Osteocyte (in vitro differentiated cells): ENCODE data around the gene MAPK11. TPM values are rescaled to one million over a fixed set of nuclear protein-coding genes. Genes with fewer than 3 reads are reported as not detected.

Experiments
- DNase-seq: peaks from one replicate; pipeline ENCODE4 v3.0.0; 2021; ENCODE audit warnings: mixed read lengths; ENCODE audit not compliant: unreplicated experiment; ENCODE audit errors: extremely low spot score
- H3K27ac Mint-ChIP-seq: one replicate; pipeline ENCODE4 v1.8.0; 2021; ENCODE audit warnings: mild to moderate bottlenecking, mixed read lengths; ENCODE audit not compliant: unreplicated experiment
- H3K27me3 Mint-ChIP-seq: one replicate; pipeline ENCODE4 v1.8.0; 2021; ENCODE audit warnings: mixed read lengths; ENCODE audit not compliant: unreplicated experiment
- H3K36me3 Mint-ChIP-seq: one replicate; pipeline ENCODE4 v1.8.0; 2021; ENCODE audit warnings: mixed read lengths; ENCODE audit not compliant: unreplicated experiment
- H3K4me1 Mint-ChIP-seq: one replicate; pipeline ENCODE4 v1.8.0; 2021; ENCODE audit warnings: mixed read lengths; ENCODE audit not compliant: unreplicated experiment
- H3K4me3 Mint-ChIP-seq: one replicate; pipeline ENCODE4 v1.8.0; 2021; ENCODE audit warnings: mild to moderate bottlenecking, moderate library complexity, mixed read lengths; ENCODE audit not compliant: unreplicated experiment
- H3K9me3 Mint-ChIP-seq: one replicate; pipeline ENCODE4 v1.8.0; 2021; ENCODE audit warnings: mixed read lengths; ENCODE audit not compliant: unreplicated experiment
- CTCF ChIP-seq: fragments of 200-600 bp; sonication (generic); IDR thresholded peaks from 2 replicates; pipeline ENCODE4 v1.5.0; 2021; ENCODE audit warnings: antibody characterized with exemption, mild to moderate bottlenecking, moderate library complexity
- total RNA-seq: library from RNA; stranded (reverse); gene quantifications from 2 replicates; pipeline ENCODE4 v1.2.1, GENCODE V29; 2021

Gene MAPK11
- total RNA-seq, 1 donor from 2014 or later: 6.4 TPM

GRCh38 chr22:50304528-50305392 lies 34.6 kb upstream of the MAPK11 start:
- no peak for DNase-seq
- H3K4me1 Mint-ChIP-seq: peaks cover 68% of the 10 kb centered on the region

GRCh38 chr22:50303848-50304527 lies 33.8 kb upstream of the MAPK11 start:
- peak overlapping the region; percentile 65 for H3K4me3 Mint-ChIP-seq
- peaks cover 62% of the 10 kb centered on the region for H3K4me1 Mint-ChIP-seq
- DNase-seq: no peak
- H3K27me3 Mint-ChIP-seq: no peaks in the 10 kb centered on the region
- H3K36me3 Mint-ChIP-seq: peaks cover 4% of the 10 kb centered on the region
- peak; percentile 13 for TF ChIP-seq CTCF
- H3K9me3 Mint-ChIP-seq: no peaks in the 10 kb centered on the region
- H3K27ac Mint-ChIP-seq: peak overlapping the region; percentile 96

More at GRCh38 chr22:50304528-50305392, 34.6 kb upstream of the MAPK11 start:
- no peak for TF ChIP-seq CTCF
- Mint-ChIP-seq H3K4me3 (peak overlapping the region; percentile 93), H3K36me3 (peaks cover 4% of the 10 kb centered on the region), H3K27me3 (no peaks in the 10 kb centered on the region), H3K9me3 (no peaks in the 10 kb centered on the region), H3K27ac (peak overlapping the region; percentile 96)

GRCh38 chr22:50303515-50303847 lies 33.3 kb upstream of the MAPK11 start:
- Mint-ChIP-seq H3K27ac (peak overlapping the region; percentile 96), H3K4me1 (peaks cover 62% of the 10 kb centered on the region), H3K27me3 (no peaks in the 10 kb centered on the region), H3K36me3 (peaks cover 4% of the 10 kb centered on the region), H3K9me3 (no peaks in the 10 kb centered on the region), H3K4me3 (peak overlapping the region; percentile 65)
- no peak for TF ChIP-seq CTCF
- no peak for DNase-seq

- peaks cover 4% of the 10 kb centered on the region for H3K36me3 Mint-ChIP-seq
- peak overlapping the region; percentile 32 for H3K4me3 Mint-ChIP-seq
- H3K27me3 Mint-ChIP-seq: no peaks in the 10 kb centered on the region
- DNase-seq: no peak
- no peak for TF ChIP-seq CTCF
- peak overlapping the region; percentile 96 for H3K27ac Mint-ChIP-seq
- peaks cover 69% of the 10 kb centered on the region for H3K4me1 Mint-ChIP-seq
- H3K9me3 Mint-ChIP-seq: no peaks in the 10 kb centered on the region
These were observed 32.4 kb upstream of the MAPK11 start for GRCh38 chr22:50302564-50302963.

GRCh38 chr22:50302041-50302541 lies 31.9 kb upstream of the MAPK11 start:
- Mint-ChIP-seq H3K27ac (peak overlapping the region; percentile 50), H3K27me3 (no peaks in the 10 kb centered on the region), H3K36me3 (peaks cover 4% of the 10 kb centered on the region), H3K4me3 (no peak overlapping the region), H3K4me1 (peaks cover 73% of the 10 kb centered on the region), H3K9me3 (no peaks in the 10 kb centered on the region)
- DNase-seq: no peak
- no peak for TF ChIP-seq CTCF
